ENCODE results near the gene LRTM1. TPM values are rescaled to one million over a fixed set of nuclear protein-coding genes. Genes with fewer than 3 reads are reported as not detected.

LRTM1 gene
- polyA plus RNA-seq, 1 experiment, result not detected

DNA sequence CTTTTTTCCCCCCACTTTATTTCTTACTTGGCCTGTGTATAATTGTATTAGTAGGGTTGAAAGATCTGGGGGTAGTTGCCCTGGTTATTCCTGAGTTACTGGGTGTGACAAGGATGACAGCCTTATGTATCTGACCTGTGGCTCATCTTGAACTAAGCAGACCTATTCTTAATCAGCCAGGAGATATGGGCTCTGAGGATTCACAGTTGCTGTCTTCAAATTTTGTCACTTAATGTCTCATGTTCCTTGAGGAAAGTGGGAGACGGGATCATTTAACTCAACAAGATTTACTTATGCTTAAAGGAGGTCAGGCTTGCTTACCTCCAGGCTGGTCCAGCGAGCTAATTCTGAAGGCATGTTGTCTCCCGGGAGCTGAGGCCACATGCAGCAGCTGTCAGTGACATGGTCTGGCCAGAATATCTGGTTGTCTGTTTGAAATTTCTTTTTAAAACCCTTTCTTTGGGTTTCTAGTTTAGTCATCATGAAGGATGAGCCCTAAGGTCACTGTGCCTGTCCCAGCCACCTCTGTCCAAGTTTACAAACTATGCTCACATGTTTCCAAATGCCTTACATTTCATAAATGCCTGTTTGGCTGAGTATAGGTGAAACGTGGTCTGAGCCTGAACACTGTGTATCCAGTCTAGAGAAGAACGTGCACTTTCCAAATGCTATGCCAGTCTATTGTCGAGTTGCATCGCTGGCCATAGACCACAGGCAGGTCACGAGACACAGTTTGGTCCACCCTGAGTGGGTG lies 26.8 kb downstream of the LRTM1 start:
- Histone ChIP-seq H3K4me3 (ENCODE audit: low read depth, low read length) (no peak overlapping the region), H3K27me3 (ENCODE audit: control insufficient read depth, insufficient read depth, low read length) (no peaks in the 10 kb centered on the region), H3K36me3 (ENCODE audit: control insufficient read depth, insufficient read depth, low read length) (no peaks in the 10 kb centered on the region)
- TF ChIP-seq, protein P1, sequence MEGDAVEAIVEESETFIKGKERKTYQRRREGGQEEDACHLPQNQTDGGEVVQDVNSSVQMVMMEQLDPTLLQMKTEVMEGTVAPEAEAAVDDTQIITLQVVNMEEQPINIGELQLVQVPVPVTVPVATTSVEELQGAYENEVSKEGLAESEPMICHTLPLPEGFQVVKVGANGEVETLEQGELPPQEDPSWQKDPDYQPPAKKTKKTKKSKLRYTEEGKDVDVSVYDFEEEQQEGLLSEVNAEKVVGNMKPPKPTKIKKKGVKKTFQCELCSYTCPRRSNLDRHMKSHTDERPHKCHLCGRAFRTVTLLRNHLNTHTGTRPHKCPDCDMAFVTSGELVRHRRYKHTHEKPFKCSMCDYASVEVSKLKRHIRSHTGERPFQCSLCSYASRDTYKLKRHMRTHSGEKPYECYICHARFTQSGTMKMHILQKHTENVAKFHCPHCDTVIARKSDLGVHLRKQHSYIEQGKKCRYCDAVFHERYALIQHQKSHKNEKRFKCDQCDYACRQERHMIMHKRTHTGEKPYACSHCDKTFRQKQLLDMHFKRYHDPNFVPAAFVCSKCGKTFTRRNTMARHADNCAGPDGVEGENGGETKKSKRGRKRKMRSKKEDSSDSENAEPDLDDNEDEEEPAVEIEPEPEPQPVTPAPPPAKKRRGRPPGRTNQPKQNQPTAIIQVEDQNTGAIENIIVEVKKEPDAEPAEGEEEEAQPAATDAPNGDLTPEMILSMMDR (IDR thresholded peaks at IDR 0.05; ENCODE audit: insufficient read depth, low read depth, low read length), result no peak
- ChIA-PET CTCF (no interaction called here), POLR2A (interaction anchor here (0.7 kb wide), 1 partner anchor 36 kb away, joined by 3 read pairs; no protein-coding TSS in a partner anchor)
- peak; percentile 61 for DNase-seq (ENCODE audit: low read depth)

DNA sequence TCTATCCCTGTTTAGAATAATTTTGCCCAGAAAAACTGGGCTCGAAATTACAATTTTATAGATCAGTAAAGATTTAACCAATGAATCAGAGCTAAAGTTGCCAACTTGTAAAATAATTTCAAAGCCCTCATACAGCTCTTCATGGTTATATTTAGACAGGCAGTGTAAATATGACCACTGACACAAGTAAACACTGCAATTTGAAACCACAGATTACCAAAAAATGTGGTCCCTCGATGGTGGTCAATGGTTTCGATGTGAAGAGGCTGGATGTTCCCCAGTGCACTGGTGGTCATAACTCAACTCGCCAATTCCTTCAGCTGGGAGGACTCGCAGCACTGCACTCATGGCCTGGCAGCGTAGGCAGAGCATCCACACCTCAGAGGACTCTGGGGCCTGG lies 28.6 kb downstream of the LRTM1 start:
- ChIA-PET POLR2A (interaction anchor here (0.6 kb wide), 1 partner anchor 709 kb away, joined by 3 read pairs; no protein-coding TSS in a partner anchor), CTCF (interaction anchor here (0.7 to 1.7 kb wide), 3 partner anchors 18 to 53 kb away, joined by 3 to 4 read pairs (median 3); no protein-coding TSS in a partner anchor)

DNA sequence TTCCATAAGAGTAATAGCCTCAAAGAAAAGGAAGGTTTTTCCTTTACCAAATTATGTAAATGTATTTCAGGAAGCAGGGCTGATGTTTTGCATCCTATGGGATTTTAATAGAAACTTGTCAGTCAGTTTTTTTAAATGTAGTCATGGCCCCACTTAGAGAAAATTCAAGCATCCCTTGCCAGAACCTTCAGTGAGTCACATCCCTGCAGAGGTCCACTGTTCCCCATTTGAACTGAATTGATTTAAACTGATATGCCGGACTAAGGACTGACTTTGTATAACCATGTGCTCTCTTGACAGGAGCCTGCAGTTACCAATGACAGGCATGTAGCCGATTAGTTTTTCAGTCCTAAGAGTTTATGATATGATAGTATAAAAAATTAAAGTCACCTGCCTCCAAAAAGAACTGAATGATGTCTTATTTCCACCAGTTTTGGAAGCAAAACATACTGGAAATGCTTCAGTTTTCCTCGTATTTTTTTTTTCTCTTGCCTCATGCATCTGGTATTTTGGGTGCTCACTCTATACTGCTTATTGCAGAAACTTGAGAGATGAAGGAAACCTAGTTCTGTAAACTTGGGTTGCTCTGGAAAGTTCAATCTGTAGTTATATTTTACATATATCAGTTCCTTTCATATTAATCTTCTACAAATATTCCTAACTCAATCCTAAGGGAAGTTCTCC lies 30.7 kb downstream of the LRTM1 start:
- H3K27me3 ChIP-seq (ENCODE audit: control insufficient read depth, insufficient read depth, low read length), result no peaks in the 10 kb centered on the region
- CTCF ChIA-PET, result interaction anchor here (0.6 to 1.1 kb wide), 2 partner anchors 28 to 29 kb away, joined by 3 to 4 read pairs; no protein-coding TSS in a partner anchor
- POLR2A ChIA-PET, result no interaction called here
- H3K36me3 ChIP-seq (ENCODE audit: control insufficient read depth, insufficient read depth, low read length), result no peaks in the 10 kb centered on the region
- no peak for DNase-seq (ENCODE audit: low read depth)
- TF ChIP-seq, protein P1 (IDR thresholded peaks at IDR 0.05; ENCODE audit: insufficient read depth, low read depth, low read length), result no peak
- no peak overlapping the region for H3K4me3 ChIP-seq (ENCODE audit: low read depth, low read length)

More for the DNA sequence above, 28.6 kb downstream of the LRTM1 start:
- Histone ChIP-seq H3K36me3 (ENCODE audit: control insufficient read depth, insufficient read depth, low read length) (no peaks in the 10 kb centered on the region), H3K4me3 (ENCODE audit: low read depth, low read length) (no peak overlapping the region), H3K27me3 (ENCODE audit: control insufficient read depth, insufficient read depth, low read length) (no peaks in the 10 kb centered on the region)
- TF ChIP-seq, protein P1 (IDR thresholded peaks at IDR 0.05; ENCODE audit: insufficient read depth, low read depth, low read length), result no peak
- DNase-seq (ENCODE audit: low read depth), result no peak

DNA sequence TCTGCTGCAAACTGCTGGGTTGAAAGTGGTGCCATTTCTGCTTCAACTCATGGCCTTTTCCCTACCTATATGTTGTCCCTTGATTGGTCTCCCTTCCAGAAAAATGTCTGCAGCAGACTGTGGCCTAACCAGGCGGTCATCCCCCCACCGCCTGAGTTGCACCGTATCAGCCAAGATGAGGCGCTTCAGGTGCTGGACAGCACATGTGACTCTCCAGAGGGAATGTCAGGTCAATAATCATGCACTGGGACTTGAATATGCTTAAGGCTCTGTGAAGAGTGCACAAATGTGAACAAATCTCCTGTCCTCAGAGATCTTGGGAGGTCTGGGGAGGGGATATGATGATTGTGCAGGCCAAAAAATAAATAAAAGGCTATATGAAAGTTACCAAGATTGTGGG lies 32.2 kb downstream of the LRTM1 start:
- CTCF ChIA-PET, result interaction anchor here (1.1 kb wide), 1 partner anchor 27 kb away, joined by 4 read pairs; no protein-coding TSS in a partner anchor
- H3K36me3 ChIP-seq (ENCODE audit: control insufficient read depth, insufficient read depth, low read length), result no peaks in the 10 kb centered on the region
- DNase-seq (ENCODE audit: low read depth), result no peak
- TF ChIP-seq, protein P1 (IDR thresholded peaks at IDR 0.05; ENCODE audit: insufficient read depth, low read depth, low read length), result no peak
- no peaks in the 10 kb centered on the region for H3K27me3 ChIP-seq (ENCODE audit: control insufficient read depth, insufficient read depth, low read length)
- POLR2A ChIA-PET, result no interaction called here
- H3K4me3 ChIP-seq (ENCODE audit: low read depth, low read length), result no peak overlapping the region

DNA sequence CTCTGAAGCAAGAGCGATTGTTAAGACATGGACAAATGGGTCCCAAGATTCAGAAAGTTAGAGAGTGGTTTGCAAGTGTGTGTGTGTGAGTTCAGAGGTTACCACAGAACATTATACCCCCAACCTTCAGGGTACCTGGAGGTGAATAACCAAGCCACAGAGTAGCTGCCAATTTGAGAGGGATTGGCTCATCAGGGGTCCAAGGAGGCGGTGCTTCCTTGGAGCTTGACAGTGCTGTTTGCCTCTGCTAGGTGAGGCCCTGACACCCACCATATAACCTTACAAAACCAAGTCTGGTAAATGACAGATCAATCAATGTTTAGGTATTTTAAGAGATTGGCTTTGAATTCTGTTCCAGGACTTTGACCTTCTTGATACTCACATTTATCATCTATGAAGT lies 35.7 kb downstream of the LRTM1 start:
- H3K27me3 ChIP-seq (ENCODE audit: control insufficient read depth, insufficient read depth, low read length), result no peaks in the 10 kb centered on the region
- CTCF ChIA-PET, result interaction anchor here (0.6 to 1.8 kb wide), 8 partner anchors 10 to 274 kb away, joined by 3 to 8 read pairs (median 4); no protein-coding TSS in a partner anchor
- TF ChIP-seq, protein P1 (IDR thresholded peaks at IDR 0.05; ENCODE audit: insufficient read depth, low read depth, low read length), result no peak
- no peak for DNase-seq (ENCODE audit: low read depth)
- H3K4me3 ChIP-seq (ENCODE audit: low read depth, low read length), result no peak overlapping the region
- no peaks in the 10 kb centered on the region for H3K36me3 ChIP-seq (ENCODE audit: control insufficient read depth, insufficient read depth, low read length)
- POLR2A ChIA-PET, result interaction anchor here (0.6 to 1.3 kb wide), 3 partner anchors 275 to 572 kb away, joined by 3 read pairs; no protein-coding TSS in a partner anchor
